GM21723 (cell line): Measurements from ENCODE around the gene SP110.
"Not testable (repeated sequence)": the region's sequence is repeated elsewhere in the genome, so short reads cannot be mapped to it uniquely, and the experiment has no call there.

Experiments used
- ATAC-seq: cut with Tn5 transposase; IDR thresholded peaks from one replicate; pipeline ENCODE4 v1.9.1; 2021; ENCODE audit warnings: mild to moderate bottlenecking, moderate library complexity; ENCODE audit not compliant: unreplicated experiment

Gene SP110

DNA sequence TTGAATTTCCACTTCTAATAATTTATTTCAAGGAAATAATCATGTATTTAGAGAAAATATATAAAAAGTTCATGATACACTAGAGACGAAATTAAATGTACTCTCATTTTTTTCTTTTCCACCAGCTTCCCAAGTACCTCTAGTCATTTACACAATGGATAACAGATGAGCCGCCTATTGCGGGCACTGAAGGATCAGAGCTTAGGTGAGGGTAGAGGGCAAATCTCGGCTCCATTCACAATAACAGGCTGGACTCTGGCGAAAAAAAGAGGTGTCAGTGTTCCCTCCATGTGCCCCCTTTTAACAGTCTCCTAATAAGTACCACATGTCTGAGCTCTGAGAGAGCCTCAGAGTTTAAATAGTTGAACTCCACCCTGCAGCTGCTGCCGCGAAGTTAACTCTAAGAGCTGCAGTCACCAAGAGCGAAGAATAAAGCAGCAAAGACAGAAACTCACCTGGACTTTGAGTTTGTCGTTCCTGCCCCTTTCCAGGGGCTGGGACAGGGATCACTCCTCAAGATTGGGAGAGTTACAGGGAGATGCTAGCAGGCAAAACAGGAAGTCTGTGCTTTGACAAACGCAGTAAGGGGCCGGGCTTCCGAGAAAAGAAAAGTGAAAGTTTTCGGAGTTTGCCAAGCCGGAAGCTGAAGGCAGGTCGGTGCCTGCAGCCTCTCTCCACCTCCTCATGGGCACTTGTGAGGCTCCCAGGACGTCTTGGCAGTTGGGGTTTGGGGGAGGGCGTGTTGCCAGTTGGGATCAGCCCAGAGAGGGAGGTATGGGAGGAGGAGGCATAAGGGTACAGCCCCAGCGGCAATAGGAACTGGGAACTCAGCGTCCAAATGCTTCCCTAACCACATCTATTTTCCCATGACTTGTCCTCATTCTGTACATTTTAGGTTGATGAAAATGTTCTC, at the start of gene SP110:
Gene SP110, minus strand, starts transcription at position 566 of the 913 bp plus-strand sequence. CDS start 3,057 bp downstream, outside the sequence.
- peak; percentile 81 for ATAC-seq

DNA sequence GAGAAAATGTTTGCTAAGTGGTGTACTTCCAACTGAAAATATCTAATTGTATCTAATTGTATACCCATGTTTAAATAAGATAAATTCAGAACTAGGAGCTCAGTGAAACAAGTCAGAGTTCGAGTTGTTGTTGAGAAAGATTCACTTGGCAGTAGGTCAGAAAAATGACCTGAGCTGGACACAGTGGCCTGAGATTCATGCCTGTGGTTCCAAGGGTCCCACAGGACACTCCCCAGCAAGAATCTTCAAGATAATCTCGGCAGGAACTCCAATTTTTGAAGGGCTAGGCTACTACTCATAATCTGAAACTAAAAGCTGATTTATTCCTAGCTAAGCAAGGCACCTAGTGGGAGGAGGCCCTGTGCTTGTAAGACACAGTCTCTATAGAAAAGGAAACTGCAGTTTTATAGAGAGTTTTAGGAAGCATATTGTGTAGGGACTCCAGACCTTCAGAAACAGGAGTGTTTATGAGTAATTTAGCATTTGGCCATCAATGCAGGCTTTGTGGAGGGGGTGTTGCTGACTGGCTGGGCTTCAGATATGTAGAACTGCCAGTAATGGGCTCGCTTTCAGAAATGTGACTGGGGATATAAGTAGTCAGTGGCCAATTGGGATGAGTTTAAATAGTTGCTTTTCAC, 48.9 kb upstream of the SP110 start:
- peak; percentile 43 for ATAC-seq

DNA sequence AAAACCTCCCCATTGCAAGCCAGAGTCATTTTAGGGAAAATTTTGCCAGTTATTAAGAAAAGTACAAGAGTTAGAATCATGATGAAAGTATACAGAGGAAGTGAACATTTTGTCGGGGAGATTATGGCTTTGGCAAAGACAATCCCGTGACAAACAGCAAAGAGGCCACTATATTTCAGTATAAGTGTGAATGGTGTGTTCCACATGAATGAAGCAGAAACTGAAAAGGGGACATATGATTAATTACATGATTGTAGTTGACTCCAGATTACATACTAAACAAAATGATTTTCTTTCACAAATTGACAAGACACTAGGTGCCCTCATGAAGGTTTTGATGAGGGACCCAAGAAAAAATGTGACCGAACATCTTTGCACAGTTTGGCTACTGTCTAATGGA, 47.8 kb upstream of the SP110 start:
- ATAC-seq, result peak; percentile 61

DNA sequence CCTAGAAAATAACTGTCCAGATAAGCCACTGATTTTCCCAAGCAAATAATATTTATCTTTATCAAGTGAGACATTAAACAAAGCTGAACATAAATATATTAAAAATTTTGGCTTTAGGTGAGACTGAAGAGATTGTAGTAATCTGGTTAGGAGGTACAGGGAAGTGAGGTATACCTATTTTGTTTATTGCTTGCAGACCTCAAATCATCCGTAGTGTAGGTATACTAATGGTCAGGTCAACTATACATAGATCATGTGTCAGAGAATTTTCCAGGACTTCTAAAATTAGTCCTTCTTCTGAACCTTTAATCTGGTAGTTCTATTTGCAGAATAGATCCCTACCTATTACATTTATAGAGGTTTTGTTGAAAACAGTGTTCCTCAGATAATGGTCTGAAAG, 47.3 kb upstream of the SP110 start:
- ATAC-seq, result peak; percentile 23

DNA sequence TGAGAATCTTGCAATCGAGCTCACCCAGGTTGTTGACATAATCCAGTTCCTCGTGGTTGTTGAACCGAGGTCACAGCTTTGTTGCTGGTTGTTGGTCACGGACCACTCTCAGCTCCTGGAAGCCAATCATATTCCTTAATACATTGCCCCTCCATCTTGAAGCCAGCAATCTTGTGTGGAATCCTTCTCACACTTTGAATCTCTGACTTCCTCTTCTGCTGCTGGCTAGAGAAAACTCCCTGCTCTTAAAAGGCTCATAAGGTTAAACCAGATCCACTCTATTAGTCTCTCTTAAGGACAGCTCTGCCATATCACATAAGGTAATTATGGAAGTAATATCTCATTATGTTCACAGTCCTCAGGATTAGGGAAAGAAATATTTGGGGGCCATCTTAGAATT, 46.9 kb upstream of the SP110 start:
- ATAC-seq, result no peak

GRCh38 chr2:230264945-230265344, 45.2 kb upstream of the SP110 start:
- ATAC-seq, result not testable (repeated sequence)

DNA sequence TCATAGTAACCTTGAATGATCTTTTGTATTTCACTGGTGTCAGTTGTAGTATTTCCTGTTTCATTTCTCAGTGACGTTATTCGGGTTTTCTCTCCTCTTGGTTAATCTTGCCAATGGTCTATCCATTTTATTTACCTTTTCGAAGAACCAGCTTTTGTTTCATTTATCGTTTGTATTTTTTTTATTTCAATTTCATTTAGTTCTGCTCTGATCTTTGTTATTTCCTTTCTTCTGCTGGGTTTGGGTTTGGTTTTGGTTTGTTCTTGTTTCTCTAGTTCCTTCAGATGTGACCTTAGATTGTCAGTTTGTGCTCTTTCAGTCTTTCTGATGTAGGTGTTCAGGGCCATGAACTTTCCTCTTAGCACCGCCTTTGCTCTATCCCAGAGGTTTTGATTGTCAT, 42.5 kb upstream of the SP110 start:
- ATAC-seq, result no peak

DNA sequence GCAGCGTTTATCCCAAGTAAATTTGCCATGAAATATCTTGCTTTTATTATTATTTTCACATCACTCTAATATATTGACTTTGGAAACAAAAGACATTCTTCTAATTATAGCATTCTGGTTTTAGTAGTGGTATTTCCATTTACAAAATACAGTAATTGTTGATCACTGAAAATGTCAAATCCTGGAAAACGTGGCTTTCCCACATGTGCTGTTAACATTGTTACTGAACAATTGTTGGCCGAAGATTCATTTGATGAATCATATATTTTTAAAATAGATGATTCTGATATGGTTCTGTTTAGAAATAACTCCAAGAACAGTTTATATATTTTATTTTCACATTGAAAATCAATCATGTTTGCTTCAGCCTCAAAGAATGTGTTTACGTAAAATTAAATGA, 38.7 kb upstream of the SP110 start:
- ATAC-seq, result no peak

- no peak for ATAC-seq
These were observed 37.0 kb upstream of the SP110 start for GRCh38 chr2:230256733-230257332.

- no peak for ATAC-seq
These were observed 34.5 kb upstream of the SP110 start for GRCh38 chr2:230254152-230254881.

DNA sequence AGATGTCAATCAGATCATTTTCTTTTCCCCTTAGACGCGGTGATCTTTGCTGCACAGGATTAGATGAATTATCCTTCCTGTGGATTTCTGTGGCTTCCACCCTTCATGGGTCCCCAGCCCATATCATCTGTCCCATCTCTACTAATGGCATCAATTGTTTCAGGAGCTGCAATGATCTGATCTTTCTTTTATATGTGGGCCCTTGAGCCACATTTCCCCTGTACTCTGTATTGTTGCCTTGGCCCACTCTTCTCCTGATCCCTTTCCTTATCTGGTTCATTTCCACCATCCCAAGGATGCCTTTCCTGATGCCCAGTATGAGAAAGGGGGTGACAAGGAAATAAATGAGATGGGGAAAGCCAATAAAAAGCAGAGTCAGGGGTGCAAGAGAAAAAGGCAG, 30.4 kb upstream of the SP110 start:
- no peak for ATAC-seq

- no peak for ATAC-seq
These were observed 26.4 kb upstream of the SP110 start for GRCh38 chr2:230246206-230246605.

DNA sequence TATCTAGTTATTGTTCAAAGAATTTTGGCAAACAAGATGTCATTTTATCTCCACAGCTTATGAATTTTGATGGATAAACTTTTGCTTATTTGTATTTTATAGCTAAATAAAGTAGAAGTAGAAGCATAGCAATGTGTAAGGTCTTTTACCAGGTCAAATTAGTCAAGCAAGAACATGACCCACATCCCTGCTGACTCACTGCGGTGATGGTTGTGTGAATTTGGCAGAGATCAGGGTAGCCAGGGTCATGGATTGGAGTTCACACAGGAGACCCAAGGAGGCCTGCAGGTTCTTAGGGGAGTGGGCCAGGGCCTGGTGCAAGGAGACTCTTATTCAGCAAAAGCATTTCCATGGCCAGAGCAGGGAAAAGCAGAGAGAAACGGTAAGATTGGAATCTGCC, 24.4 kb upstream of the SP110 start:
- no peak for ATAC-seq

- ATAC-seq, result peak; percentile 54
These were observed 15.1 kb upstream of the SP110 start for GRCh38 chr2:230234845-230235244.

GRCh38 chr2:230234122-230234722, 14.4 kb upstream of the SP110 start:
- peak; percentile 69 for ATAC-seq

DNA sequence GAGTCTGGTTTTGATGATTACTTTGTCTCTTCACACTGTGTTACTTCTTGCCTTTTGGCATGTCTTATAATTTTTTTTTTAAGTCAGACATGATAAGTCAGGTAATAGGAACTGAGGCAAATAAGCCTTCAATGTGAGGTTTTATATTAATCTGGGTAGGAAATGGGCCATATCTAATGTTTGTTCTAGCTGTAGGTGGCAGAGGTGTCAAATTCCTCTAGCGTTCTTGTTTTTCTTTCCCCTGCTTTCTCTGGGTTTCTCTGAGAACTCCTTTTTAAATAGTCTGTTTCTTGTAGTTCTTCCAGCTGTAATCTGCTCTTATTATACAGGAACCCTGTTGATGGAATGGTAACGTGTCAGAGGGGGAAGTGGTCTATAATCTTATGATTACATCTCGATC, 11.5 kb upstream of the SP110 start:
- ATAC-seq, result no peak

DNA sequence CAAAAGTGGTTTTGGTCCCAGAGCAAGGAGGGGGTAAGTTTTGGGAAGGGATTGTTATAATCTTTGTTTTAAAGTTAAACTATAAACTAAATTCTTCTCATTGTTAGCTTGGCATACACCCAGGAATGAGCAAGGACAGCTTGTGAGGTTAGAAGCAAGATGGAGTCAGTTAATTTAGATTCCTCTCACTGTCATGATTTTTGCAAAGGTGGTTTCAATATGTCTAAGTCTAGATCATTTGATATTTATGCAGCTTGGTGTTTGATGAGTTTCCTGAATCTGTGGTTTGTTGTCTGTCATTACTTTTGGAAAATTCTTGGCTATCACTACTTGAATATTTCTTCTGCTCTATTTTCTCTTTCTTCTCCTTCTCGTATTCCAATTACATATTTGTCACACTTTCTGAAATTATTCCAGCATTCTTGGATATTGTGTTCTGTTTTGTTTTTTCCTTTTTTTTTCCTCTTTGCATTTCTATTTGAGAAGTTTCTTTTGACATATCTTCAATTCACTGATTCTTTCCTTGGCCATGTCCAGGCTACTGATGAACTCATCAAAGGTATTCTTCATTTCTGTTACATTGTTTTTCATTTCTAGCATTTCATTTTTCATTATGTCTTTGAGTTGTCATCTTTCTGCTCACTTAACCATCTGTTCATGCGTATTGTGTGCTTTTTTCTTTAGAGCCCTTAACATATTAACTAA, 10.9 kb upstream of the SP110 start:
- ATAC-seq, result no peak

GRCh38 chr2:230230087-230230486, 10.3 kb upstream of the SP110 start:
- no peak for ATAC-seq

GRCh38 chr2:230227216-230227615, 7.4 kb upstream of the SP110 start:
- no peak for ATAC-seq

DNA sequence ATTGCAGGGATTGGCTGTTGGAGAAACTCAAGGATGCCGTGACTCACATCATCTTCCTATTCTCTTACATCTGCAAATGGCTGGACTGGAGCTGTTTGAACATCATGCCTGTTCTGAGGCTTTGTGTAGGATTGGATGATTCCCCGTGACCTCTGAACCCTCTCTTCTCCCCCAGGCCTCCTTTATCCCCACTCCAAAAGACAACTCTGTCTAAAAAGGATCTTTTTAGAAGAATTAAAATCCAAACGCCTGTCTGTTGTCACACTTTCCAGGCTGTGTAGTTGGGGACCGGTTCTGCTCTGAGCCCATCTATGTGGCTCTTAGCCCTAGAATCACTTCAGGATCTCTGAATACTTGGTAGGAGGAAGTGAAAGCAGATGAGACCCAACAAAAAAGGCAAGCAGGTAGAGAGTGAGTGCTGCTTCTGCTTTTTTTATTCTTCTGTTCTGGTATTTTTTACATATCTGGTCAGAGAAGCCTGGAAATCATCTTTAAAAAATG, 6.3 kb upstream of the SP110 start:
- ATAC-seq, result peak; percentile 70
